Loucy (cell line): ENCODE results near the gene ZNF823.

Experiments
- H2AFZ ChIP-seq: fragments of 200-600 bp; sonication (generic); 2 replicates; pipeline ENCODE4 v1.6.0; 2016; ENCODE audit warnings: antibody characterized with exemption, mild to moderate bottlenecking, low read length, moderate library complexity
- H3F3A ChIP-seq: fragments of 200-600 bp; 2 replicates; pipeline ENCODE4 v1.6.0; 2016; ENCODE audit warnings: antibody characterized with exemption, low read depth, mild to moderate bottlenecking
- H3K27me3 ChIP-seq: fragments of 200-600 bp; sonication (generic); 2 replicates; pipeline ENCODE4 v1.6.1; 2014; ENCODE audit warnings: low read length, mild to moderate bottlenecking; ENCODE audit not compliant: insufficient read depth, poor library complexity, severe bottlenecking
- H3K36me3 ChIP-seq: fragments of 200-600 bp; sonication (generic); 2 replicates; pipeline ENCODE4 v1.6.1; 2016; ENCODE audit warnings: low read length; ENCODE audit not compliant: insufficient read depth
- H3K4me1 ChIP-seq: fragments of 200-600 bp; sonication (generic); 2 replicates; pipeline ENCODE4 v1.5.1; 2014; ENCODE audit warnings: low read length, mild to moderate bottlenecking; ENCODE audit not compliant: insufficient read depth, poor library complexity, severe bottlenecking
- H3K4me2 ChIP-seq: fragments of 200-600 bp; sonication (generic); 2 replicates; pipeline ENCODE4 v1.6.0; 2014; ENCODE audit warnings: antibody characterized with exemption, low read length, low read depth, mild to moderate bottlenecking; ENCODE audit not compliant: poor library complexity, severe bottlenecking
- H3K4me3 ChIP-seq: fragments of 200-600 bp; sonication (generic); 2 replicates; pipeline ENCODE4 v1.5.1; 2014; ENCODE audit warnings: low read length, mild to moderate bottlenecking, mixed read lengths; ENCODE audit not compliant: poor library complexity, severe bottlenecking
- H3K79me2 ChIP-seq: fragments of 200-600 bp; sonication (generic); 2 replicates; pipeline ENCODE4 v1.6.1; 2014; ENCODE audit warnings: low read length; ENCODE audit not compliant: insufficient read depth
- H3K9ac ChIP-seq: fragments of 200-600 bp; sonication (generic); 2 replicates; pipeline ENCODE4 v1.6.0; 2014; ENCODE audit warnings: mild to moderate bottlenecking, low read depth, low read length, moderate library complexity; ENCODE audit not compliant: poor library complexity, severe bottlenecking
- H3K9me2 ChIP-seq: fragments of 200-600 bp; sonication (generic); replicated peaks from 2 replicates; pipeline ENCODE4 v1.6.1; 2016; ENCODE audit warnings: low read depth, low read length, mixed read lengths
- H3K9me3 ChIP-seq: fragments of 200-600 bp; sonication (generic); 2 replicates; pipeline ENCODE4 v1.6.1; 2014; ENCODE audit warnings: mild to moderate bottlenecking, antibody characterized with exemption, low read length, low read depth; ENCODE audit not compliant: insufficient read depth
- H4K20me1 ChIP-seq: fragments of 200-600 bp; sonication (generic); 2 replicates; pipeline ENCODE4 v1.6.0; 2014; ENCODE audit warnings: antibody characterized with exemption, low read length, mild to moderate bottlenecking; ENCODE audit not compliant: insufficient read depth, poor library complexity, severe bottlenecking
- CTCF ChIP-seq: fragments of 200-600 bp; sonication (generic); conservative IDR thresholded peaks from 2 replicates; pipeline ENCODE4 v1.5.1; 2014; ENCODE audit warnings: mild to moderate bottlenecking, antibody characterized with exemption, low read length
- EZH2phosphoT487 ChIP-seq: fragments of 200-600 bp; IDR thresholded peaks from 2 replicates; pipeline ENCODE4 v1.6.1; 2018; ENCODE audit warnings: antibody characterized with exemption, mild to moderate bottlenecking, moderate library complexity, borderline replicate concordance

The ZNF823 gene

GRCh38 chr19:11769995-11770394 is 31.2 kb upstream of the ZNF823 start:
- H3K9ac ChIP-seq, result no peak overlapping the region
- H3K9me3 ChIP-seq, result peaks cover 6% of the 10 kb centered on the region; the same call in 1 of the 2 replicates
- no peaks in the 10 kb centered on the region for H3K9me2 ChIP-seq
- H3K4me3 ChIP-seq, result no peak overlapping the region
- H3K36me3 ChIP-seq, result no peaks in the 10 kb centered on the region
- peaks cover 18% of the 10 kb centered on the region; the same call in 1 of the 2 replicates for H3K79me2 ChIP-seq
- H2AFZ ChIP-seq, result no peak overlapping the region
- peaks cover 15% of the 10 kb centered on the region for H3K4me1 ChIP-seq
- no peak overlapping the region for H3K4me2 ChIP-seq
- no peaks in the 10 kb centered on the region for H3F3A ChIP-seq
- no peaks in the 10 kb centered on the region for H4K20me1 ChIP-seq
- H3K27me3 ChIP-seq, result no peaks in the 10 kb centered on the region
- TF ChIP-seq EZH2phosphoT487 (no peak), CTCF (no peak)

DNA sequence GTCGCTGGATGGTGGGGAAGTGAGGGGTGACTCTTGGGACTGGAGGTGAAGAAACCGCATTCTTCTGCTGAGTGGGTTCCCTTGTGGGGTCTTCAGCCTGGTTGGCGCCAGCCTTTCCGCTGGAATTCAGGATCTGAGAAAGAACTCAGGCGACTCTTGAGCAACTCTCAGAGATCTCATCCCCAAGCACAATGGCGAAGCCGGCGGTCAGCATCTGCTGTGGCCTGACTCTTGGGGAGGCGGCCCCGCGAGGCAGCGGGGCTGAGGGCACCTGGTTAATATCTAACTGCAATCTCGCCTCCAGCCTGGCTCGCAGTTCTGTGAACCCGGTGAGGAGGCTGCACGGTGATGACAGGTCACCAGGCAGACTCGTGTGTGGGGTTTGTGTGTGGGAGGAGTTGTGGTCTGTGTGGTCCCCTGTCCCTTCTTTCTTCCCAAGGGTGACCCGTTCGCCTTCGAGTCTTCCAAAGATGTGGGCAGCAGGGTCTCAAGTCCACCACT is 28.9 kb upstream of the ZNF823 start:
- no peaks in the 10 kb centered on the region for H3K27me3 ChIP-seq
- H3K79me2 ChIP-seq, result peaks cover 18% of the 10 kb centered on the region; the same call in 1 of the 2 replicates
- H2AFZ ChIP-seq, result peak overlapping the region; percentile 98
- no peaks in the 10 kb centered on the region for H4K20me1 ChIP-seq
- peak overlapping the region; percentile 83 for H3K9ac ChIP-seq
- H3K4me3 ChIP-seq, result peak overlapping the region; percentile 78
- no peaks in the 10 kb centered on the region for H3K9me2 ChIP-seq
- no peaks in the 10 kb centered on the region for H3K36me3 ChIP-seq
- H3K9me3 ChIP-seq, result peaks cover 11% of the 10 kb centered on the region; the same call in 1 of the 2 replicates
- no peaks in the 10 kb centered on the region for H3F3A ChIP-seq
- H3K4me1 ChIP-seq, result peaks cover 15% of the 10 kb centered on the region
- TF ChIP-seq EZH2phosphoT487, result no peak
- TF ChIP-seq CTCF, result no peak
- H3K4me2 ChIP-seq, result peak overlapping the region; percentile 86

DNA sequence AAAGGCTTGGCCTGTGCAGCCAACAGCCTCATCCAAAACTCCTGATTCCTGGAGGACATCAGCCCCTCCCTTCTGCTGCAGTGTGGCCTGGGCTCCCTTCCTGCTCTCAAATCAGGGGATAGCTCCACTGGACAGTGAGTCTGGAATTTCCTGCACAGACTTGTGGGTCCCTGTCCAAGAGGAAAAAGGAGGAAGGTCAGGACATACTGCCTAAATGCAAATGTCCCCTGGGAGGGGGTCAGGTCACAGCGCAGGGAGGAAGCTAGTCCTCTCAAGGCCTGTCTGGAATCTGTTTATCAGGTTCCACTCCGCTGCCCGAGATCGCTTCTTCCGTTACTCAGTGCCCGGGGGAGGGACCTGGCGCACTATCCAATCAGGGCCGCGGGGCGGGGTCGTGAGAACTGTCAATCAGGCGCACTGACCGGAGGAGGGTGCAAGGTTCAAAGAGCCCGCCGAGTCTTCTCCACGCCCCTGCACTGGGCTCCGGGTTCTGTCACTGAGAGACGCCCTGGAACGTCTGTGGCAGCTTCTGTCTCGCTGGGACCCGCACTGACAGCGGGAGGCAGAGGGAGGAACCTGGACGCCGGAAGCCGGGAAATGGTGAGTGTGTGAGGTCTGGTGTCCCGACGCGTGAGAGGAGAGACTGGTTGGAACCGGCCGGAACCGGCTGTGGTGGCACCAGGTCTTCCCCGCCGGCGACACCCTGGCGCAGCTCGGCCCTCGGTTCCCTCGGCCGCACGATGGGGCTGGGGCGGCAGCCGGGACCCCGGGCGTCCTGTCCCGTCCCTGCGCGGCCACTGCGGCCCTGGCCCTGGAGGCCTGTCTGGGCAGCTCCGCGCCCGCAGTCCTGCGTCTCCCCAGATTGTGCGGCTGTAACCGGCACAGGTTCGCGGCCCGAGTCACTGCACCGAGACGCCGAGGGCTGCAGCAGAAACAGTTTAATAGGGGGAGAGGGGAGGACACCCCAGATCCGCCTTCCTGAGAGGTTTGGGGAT is 28.1 kb upstream of the ZNF823 start, which contains the start of gene ZNF441:
Gene ZNF441 (plus strand): TSS at position 404 of the 995 bp plus-strand sequence. CDS start 194 bp downstream, at position 598.
- Histone ChIP-seq H3K9me2 (no peaks in the 10 kb centered on the region), H3K4me3 (peak within 1 kb of the TSS; percentile 78), H3K79me2 (peaks cover 18% of the 10 kb centered on the region; the same call in 1 of the 2 replicates), H3K27me3 (no peaks in the 10 kb centered on the region), H3K9ac (peak within 1 kb of the TSS; percentile 83), H3K4me1 (peaks cover 15% of the 10 kb centered on the region), H3F3A (no peaks in the 10 kb centered on the region), H3K4me2 (peak within 1 kb of the TSS; percentile 86), H3K36me3 (no peaks in the 10 kb centered on the region), H2AFZ (peak within 1 kb of the TSS; percentile 98), H3K9me3 (peaks cover 8% of the 10 kb centered on the region; the same call in 1 of the 2 replicates), H4K20me1 (no peaks in the 10 kb centered on the region)
- TF ChIP-seq CTCF (no peak), EZH2phosphoT487 (no peak)
